ENCODE data around the gene CBLC.

Gene CBLC

GRCh38 chr19:44785271-44785670 lies 7.6 kb downstream of the CBLC start:
- ATAC-seq = no peak
- TF ChIP-seq CSDC2 (CRISPR knock-in tag; IDR thresholded peaks at IDR 0.05) (no peak), ZNF8 (CRISPR knock-in tag; IDR thresholded peaks at IDR 0.05) (no peak), ZFP3 (CRISPR knock-in tag; IDR thresholded peaks at IDR 0.05) (no peak)

- no peak for TF ChIP-seq CSRNP3 (CRISPR knock-in tag; IDR thresholded peaks at IDR 0.05)
- TF ChIP-seq ZNF70 (CRISPR knock-in tag; IDR thresholded peaks at IDR 0.05) = no peak
- no peak for TF ChIP-seq TCF4 (CRISPR knock-in tag; IDR thresholded peaks at IDR 0.05; ENCODE audit: borderline replicate concordance)
- no peak for TF ChIP-seq PPARA (CRISPR knock-in tag; IDR thresholded peaks at IDR 0.05; ENCODE audit: borderline replicate concordance)
- TF ChIP-seq SNAI2 (CRISPR knock-in tag; IDR thresholded peaks at IDR 0.05) = no peak
- TF ChIP-seq GLIS3 (CRISPR knock-in tag; IDR thresholded peaks at IDR 0.05) = no peak
- TF ChIP-seq ZFP30 (CRISPR knock-in tag; IDR thresholded peaks at IDR 0.05) = no peak
- no peak for TF ChIP-seq RARB (CRISPR knock-in tag; IDR thresholded peaks at IDR 0.05)
- TF ChIP-seq POU6F1 (CRISPR knock-in tag; IDR thresholded peaks at IDR 0.05; ENCODE audit: borderline replicate concordance, low read depth) = no peak
- TF ChIP-seq TOX (CRISPR knock-in tag; IDR thresholded peaks at IDR 0.05; ENCODE audit: borderline replicate concordance) = no peak
- TF ChIP-seq ZNF565 (CRISPR knock-in tag; conservative IDR thresholded peaks at IDR 0.05; ENCODE audit: low read depth) = no peak
- TF ChIP-seq ISL1 (CRISPR knock-in tag; IDR thresholded peaks at IDR 0.05) = no peak
- TF ChIP-seq ZC3H10 (CRISPR knock-in tag; IDR thresholded peaks at IDR 0.05) = no peak
- no peak for TF ChIP-seq ARNTL (CRISPR knock-in tag; IDR thresholded peaks at IDR 0.05; ENCODE audit: borderline replicate concordance, low read depth)
- TF ChIP-seq CREB5 (CRISPR knock-in tag; IDR thresholded peaks at IDR 0.05; ENCODE audit: low read depth) = no peak
- no peak for TF ChIP-seq ZNF8 (CRISPR knock-in tag; IDR thresholded peaks at IDR 0.05)
- TF ChIP-seq TSHZ2 (CRISPR knock-in tag; IDR thresholded peaks at IDR 0.05) = no peak
- no peak for TF ChIP-seq OSR1 (CRISPR knock-in tag; IDR thresholded peaks at IDR 0.05)
- TF ChIP-seq CSDC2 (CRISPR knock-in tag; IDR thresholded peaks at IDR 0.05) = no peak
- no peak for TF ChIP-seq BACH2 (CRISPR knock-in tag; IDR thresholded peaks at IDR 0.05; ENCODE audit: borderline replicate concordance)
- ATAC-seq = no peak
Measured at GRCh38 chr19:44785993-44786392, 8.3 kb downstream of the CBLC start.

- ATAC-seq = no peak
- TF ChIP-seq ZNF565 (CRISPR knock-in tag; conservative IDR thresholded peaks at IDR 0.05; ENCODE audit: low read depth) (no peak), ZFP30 (CRISPR knock-in tag; IDR thresholded peaks at IDR 0.05) (no peak), BACH2 (CRISPR knock-in tag; IDR thresholded peaks at IDR 0.05; ENCODE audit: borderline replicate concordance) (no peak), TSHZ2 (CRISPR knock-in tag; IDR thresholded peaks at IDR 0.05) (no peak), TOX (CRISPR knock-in tag; IDR thresholded peaks at IDR 0.05; ENCODE audit: borderline replicate concordance) (no peak), TCF4 (CRISPR knock-in tag; IDR thresholded peaks at IDR 0.05; ENCODE audit: borderline replicate concordance) (no peak), ESRRG (CRISPR knock-in tag; IDR thresholded peaks at IDR 0.05) (no peak), ZC3H10 (CRISPR knock-in tag; IDR thresholded peaks at IDR 0.05) (no peak)
Measured at GRCh38 chr19:44788971-44789370, 11.3 kb downstream of the CBLC start.
